BE2C (cell line): Measurements from ENCODE around the gene ANKS1A.
"Not testable (repeated sequence)": the region's sequence is repeated elsewhere in the genome, so short reads cannot be mapped to it uniquely, and the experiment has no call there.

ENCODE experiments used
- DNase-seq: peaks from one replicate; pipeline ENCODE4 v3.0.0-alpha.2; 2020
- H3K27me3 ChIP-seq: fragments of 250-450 bp; sonication (Bioruptor Pico); 2 replicates; pipeline ENCODE4 v1.5.1; 2020; ENCODE audit warnings: mild to moderate bottlenecking
- H3K36me3 ChIP-seq: fragments of 250-450 bp; sonication (Bioruptor Pico); 2 replicates; pipeline ENCODE4 v1.5.1; 2020; ENCODE audit warnings: mild to moderate bottlenecking
- H3K4me1 ChIP-seq: fragments of 250-450 bp; sonication (Bioruptor Pico); 2 replicates; pipeline ENCODE4 v1.5.1; 2020
- H3K4me3 ChIP-seq: 2 replicates; pipeline ENCODE4 v1.5.1; 2011; ENCODE audit warnings: low read depth, low read length
- H3K9me3 ChIP-seq: fragments of 250-450 bp; sonication (Bioruptor Pico); 2 replicates; pipeline ENCODE4 v1.5.1; 2020
- TF ChIP-seq, protein P1 (sequence below): IDR thresholded peaks from 2 replicates; pipeline ENCODE4 v1.5.1; 2012; ENCODE audit warnings: mild to moderate bottlenecking, low read depth, low read length

ANKS1A gene

GRCh38 chr6:34992376-34992775 lies 103.3 kb downstream of the ANKS1A start:
- H3K36me3 ChIP-seq: peaks cover 2% of the 10 kb centered on the region

DNA sequence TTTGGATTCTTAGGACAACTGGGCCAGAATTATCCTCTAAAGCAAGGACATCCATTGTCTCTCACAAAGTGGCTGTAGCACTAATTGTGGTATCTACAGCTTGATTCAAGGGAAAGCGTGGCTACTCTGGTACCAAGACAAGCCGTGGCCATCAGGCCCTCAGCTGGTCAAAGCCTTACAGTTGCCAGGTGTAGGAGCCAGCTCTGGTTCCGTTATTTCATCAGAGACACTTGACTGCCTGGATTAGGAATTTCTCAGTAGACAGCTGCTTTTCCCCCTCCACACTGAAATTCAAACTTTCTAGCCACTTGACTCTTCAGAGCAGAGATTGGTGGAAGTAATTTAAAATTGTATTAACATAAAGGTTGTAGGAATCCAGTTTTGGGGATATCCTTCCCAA lies 104.2 kb downstream of the ANKS1A start:
- TF ChIP-seq, protein P1, sequence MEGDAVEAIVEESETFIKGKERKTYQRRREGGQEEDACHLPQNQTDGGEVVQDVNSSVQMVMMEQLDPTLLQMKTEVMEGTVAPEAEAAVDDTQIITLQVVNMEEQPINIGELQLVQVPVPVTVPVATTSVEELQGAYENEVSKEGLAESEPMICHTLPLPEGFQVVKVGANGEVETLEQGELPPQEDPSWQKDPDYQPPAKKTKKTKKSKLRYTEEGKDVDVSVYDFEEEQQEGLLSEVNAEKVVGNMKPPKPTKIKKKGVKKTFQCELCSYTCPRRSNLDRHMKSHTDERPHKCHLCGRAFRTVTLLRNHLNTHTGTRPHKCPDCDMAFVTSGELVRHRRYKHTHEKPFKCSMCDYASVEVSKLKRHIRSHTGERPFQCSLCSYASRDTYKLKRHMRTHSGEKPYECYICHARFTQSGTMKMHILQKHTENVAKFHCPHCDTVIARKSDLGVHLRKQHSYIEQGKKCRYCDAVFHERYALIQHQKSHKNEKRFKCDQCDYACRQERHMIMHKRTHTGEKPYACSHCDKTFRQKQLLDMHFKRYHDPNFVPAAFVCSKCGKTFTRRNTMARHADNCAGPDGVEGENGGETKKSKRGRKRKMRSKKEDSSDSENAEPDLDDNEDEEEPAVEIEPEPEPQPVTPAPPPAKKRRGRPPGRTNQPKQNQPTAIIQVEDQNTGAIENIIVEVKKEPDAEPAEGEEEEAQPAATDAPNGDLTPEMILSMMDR: no peak
- DNase-seq: no peak
- H3K27me3 ChIP-seq: no peaks in the 10 kb centered on the region
- H3K4me1 ChIP-seq: no peaks in the 10 kb centered on the region
- no peaks in the 10 kb centered on the region for H3K9me3 ChIP-seq
- peaks cover 2% of the 10 kb centered on the region for H3K36me3 ChIP-seq
- H3K4me3 ChIP-seq: no peak overlapping the region

More at GRCh38 chr6:34992376-34992775, 103.3 kb downstream of the ANKS1A start:
- DNase-seq: no peak
- no peaks in the 10 kb centered on the region for H3K27me3 ChIP-seq
- no peak overlapping the region for H3K4me3 ChIP-seq
- no peaks in the 10 kb centered on the region for H3K4me1 ChIP-seq
- H3K9me3 ChIP-seq: no peaks in the 10 kb centered on the region
- TF ChIP-seq, protein P1: no peak

DNA sequence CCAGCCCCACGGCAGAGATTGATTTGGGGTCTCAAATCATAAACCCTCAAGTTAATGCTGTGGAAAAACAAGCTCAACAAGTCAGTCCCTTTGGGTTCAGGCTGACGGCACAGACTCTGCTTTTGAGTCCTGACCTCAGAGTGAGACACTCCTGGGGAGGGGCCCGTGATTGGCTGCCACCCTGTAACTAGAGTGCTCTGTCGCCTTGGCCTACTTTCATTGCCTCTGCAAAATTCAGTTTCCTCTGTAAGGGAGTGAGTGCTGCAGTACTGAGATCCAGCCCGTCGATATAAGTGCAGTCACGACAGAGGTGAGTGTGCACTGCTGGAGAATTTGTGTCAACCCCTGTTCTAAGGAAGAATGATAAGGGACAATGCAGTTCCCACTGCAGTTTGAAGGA lies 105.6 kb downstream of the ANKS1A start:
- Histone ChIP-seq H3K27me3 (no peaks in the 10 kb centered on the region), H3K9me3 (no peaks in the 10 kb centered on the region), H3K36me3 (peaks cover 2% of the 10 kb centered on the region), H3K4me3 (no peak overlapping the region), H3K4me1 (no peaks in the 10 kb centered on the region)
- no peak for DNase-seq
- TF ChIP-seq, protein P1: no peak

DNA sequence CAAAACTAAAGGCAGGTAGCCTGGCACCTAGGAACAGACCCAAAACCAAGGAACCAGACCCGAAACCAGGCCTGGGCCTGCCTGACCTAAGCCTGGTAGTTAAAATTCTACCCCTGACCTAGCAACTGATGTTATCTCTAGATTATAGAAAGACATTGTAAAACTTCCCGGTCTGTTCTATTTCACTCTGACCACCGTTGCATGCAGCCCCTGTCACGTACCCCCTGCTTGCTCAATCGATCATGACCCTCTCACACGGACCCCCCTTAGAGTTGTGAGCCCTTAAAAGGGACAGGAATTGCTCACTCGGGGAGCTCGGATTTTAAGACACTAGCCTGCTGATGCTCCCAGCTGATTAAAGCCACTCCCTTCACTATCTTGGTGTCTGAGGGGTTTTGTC lies 109.4 kb downstream of the ANKS1A start:
- H3K36me3 ChIP-seq, H3K27me3 ChIP-seq, H3K4me1 ChIP-seq, H3K4me3 ChIP-seq, H3K9me3 ChIP-seq, DNase-seq: not testable (repeated sequence)

- not testable (repeated sequence) for H3K4me3 ChIP-seq, H3K9me3 ChIP-seq, H3K27me3 ChIP-seq, H3K36me3 ChIP-seq, H3K4me1 ChIP-seq, DNase-seq
Observed at GRCh38 chr6:34999153-34999552, 110.1 kb downstream of the ANKS1A start.

DNA sequence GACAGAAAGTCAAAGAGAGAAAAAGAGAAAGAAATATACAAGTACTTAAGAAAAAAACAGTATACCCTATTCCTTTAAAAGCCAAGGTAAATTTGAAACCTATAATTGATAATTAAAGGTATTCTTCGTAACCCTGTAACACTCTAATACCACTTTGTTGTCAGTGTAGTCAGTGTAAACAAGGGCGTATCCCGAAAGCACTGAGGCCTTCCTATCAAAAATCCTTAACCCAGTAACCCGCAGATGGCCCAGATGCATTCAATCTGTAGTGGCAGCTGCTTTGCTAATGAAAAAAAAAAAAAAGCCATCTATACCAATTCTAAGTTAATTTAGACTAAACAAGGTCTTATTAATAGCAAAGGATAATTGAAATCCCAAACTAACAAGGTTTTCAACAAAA lies 110.9 kb downstream of the ANKS1A start:
- H3K36me3 ChIP-seq, DNase-seq, H3K4me3 ChIP-seq, H3K4me1 ChIP-seq, H3K9me3 ChIP-seq, H3K27me3 ChIP-seq: not testable (repeated sequence)

GRCh38 chr6:35001349-35001748 lies 112.3 kb downstream of the ANKS1A start:
- H3K27me3 ChIP-seq, DNase-seq, H3K9me3 ChIP-seq, H3K36me3 ChIP-seq, H3K4me1 ChIP-seq, H3K4me3 ChIP-seq: not testable (repeated sequence)

- H3K36me3 ChIP-seq, H3K4me3 ChIP-seq, DNase-seq, H3K27me3 ChIP-seq, H3K4me1 ChIP-seq, H3K9me3 ChIP-seq: not testable (repeated sequence)
Observed at GRCh38 chr6:35003886-35004530, 115.0 kb downstream of the ANKS1A start.

- no peaks in the 10 kb centered on the region for H3K9me3 ChIP-seq
- H3K4me1 ChIP-seq: no peaks in the 10 kb centered on the region
- H3K36me3 ChIP-seq: no peaks in the 10 kb centered on the region
- H3K27me3 ChIP-seq: no peaks in the 10 kb centered on the region
- no peak overlapping the region for H3K4me3 ChIP-seq
- DNase-seq: no peak
- TF ChIP-seq, protein P1: no peak
Observed at GRCh38 chr6:35007016-35007415, 118.0 kb downstream of the ANKS1A start.
